Panc1 (cell line): ENCODE results near the gene TOLLIP.

Experiments
- POLR2AphosphoS5 ChIP-seq: IDR thresholded peaks from 2 replicates; pipeline ENCODE4 v1.6.1; 2012; ENCODE audit warnings: mild to moderate bottlenecking, low read depth, low read length, moderate library complexity
- TCF7L2 ChIP-seq: IDR thresholded peaks from 2 replicates; pipeline ENCODE4 v1.6.1; 2011; ENCODE audit warnings: mild to moderate bottlenecking, low read depth, low read length, inconsistent platforms
- TF ChIP-seq, protein P1 (sequence below): fragments of 450-650 bp; IDR thresholded peaks from 2 replicates; pipeline ENCODE4 v1.5.1; 2017; ENCODE audit warnings: mild to moderate bottlenecking

GRCh38 chr11:1336836-1337646 lies 27.6 kb upstream of the TOLLIP start:
- TF ChIP-seq, protein P1, sequence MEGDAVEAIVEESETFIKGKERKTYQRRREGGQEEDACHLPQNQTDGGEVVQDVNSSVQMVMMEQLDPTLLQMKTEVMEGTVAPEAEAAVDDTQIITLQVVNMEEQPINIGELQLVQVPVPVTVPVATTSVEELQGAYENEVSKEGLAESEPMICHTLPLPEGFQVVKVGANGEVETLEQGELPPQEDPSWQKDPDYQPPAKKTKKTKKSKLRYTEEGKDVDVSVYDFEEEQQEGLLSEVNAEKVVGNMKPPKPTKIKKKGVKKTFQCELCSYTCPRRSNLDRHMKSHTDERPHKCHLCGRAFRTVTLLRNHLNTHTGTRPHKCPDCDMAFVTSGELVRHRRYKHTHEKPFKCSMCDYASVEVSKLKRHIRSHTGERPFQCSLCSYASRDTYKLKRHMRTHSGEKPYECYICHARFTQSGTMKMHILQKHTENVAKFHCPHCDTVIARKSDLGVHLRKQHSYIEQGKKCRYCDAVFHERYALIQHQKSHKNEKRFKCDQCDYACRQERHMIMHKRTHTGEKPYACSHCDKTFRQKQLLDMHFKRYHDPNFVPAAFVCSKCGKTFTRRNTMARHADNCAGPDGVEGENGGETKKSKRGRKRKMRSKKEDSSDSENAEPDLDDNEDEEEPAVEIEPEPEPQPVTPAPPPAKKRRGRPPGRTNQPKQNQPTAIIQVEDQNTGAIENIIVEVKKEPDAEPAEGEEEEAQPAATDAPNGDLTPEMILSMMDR: no peak
- no peak for TF ChIP-seq POLR2AphosphoS5
- TF ChIP-seq TCF7L2: no peak
